Astrocyte of the spinal cord (primary cell): Measurements from ENCODE around the gene ACOX2.
A peak's percentile ranks its signal among the peaks of the same experiment; 100 is the strongest.

Experiments
- DNase-seq: peaks from one replicate; pipeline ENCODE4 v3.0.0; 2011; ENCODE audit warnings: low read depth, low spot score
- H3K4me3 ChIP-seq: 2 replicates; pipeline ENCODE4 v1.5.1; 2011; ENCODE audit warnings: low read depth, mild to moderate bottlenecking, low read length, moderate library complexity
- CTCF ChIP-seq: IDR thresholded peaks from 2 replicates; pipeline ENCODE4 v1.5.1; 2012; ENCODE audit warnings: low read depth, mild to moderate bottlenecking, low read length, inconsistent platforms
- in situ Hi-C: cut with HindIII; loops from 2 replicates; pipeline ENCODE4 v1.10.0; 2017; ENCODE audit warnings: low sequenced_read_pairs

Gene ACOX2

GRCh38 chr3:58514405-58514804, 22.6 kb downstream of the ACOX2 start:
- no peak for TF ChIP-seq CTCF
- in situ Hi-C loops: no loop called here
- no peak overlapping the region for H3K4me3 ChIP-seq
- DNase-seq: no peak

GRCh38 chr3:58508437-58508836, 28.6 kb downstream of the ACOX2 start:
- no peak overlapping the region for H3K4me3 ChIP-seq
- no peak for TF ChIP-seq CTCF
- no peak for DNase-seq
- in situ Hi-C loops: no loop called here

- TF ChIP-seq CTCF: no peak
- no peak for DNase-seq
- no peak overlapping the region for H3K4me3 ChIP-seq
- in situ Hi-C loops: no loop called here
Measured at GRCh38 chr3:58507356-58508078, 29.5 kb downstream of the ACOX2 start.

GRCh38 chr3:58502872-58503271, 34.1 kb downstream of the ACOX2 start:
- in situ Hi-C loops: no loop called here
- no peak overlapping the region for H3K4me3 ChIP-seq
- TF ChIP-seq CTCF: no peak
- DNase-seq: no peak

GRCh38 chr3:58497097-58497496, 39.9 kb downstream of the ACOX2 start:
- TF ChIP-seq CTCF: no peak
- in situ Hi-C loops: no loop called here
- H3K4me3 ChIP-seq: no peak overlapping the region
- peak; percentile 62 for DNase-seq

- no peak overlapping the region for H3K4me3 ChIP-seq
- no peak for DNase-seq
- in situ Hi-C loops: no loop called here
- TF ChIP-seq CTCF: no peak
Measured at GRCh38 chr3:58496206-58496857, 40.7 kb downstream of the ACOX2 start.
